Activated CD8-positive, alpha-beta T cell treated with anti-CD3 and anti-CD28 coated beads for 36 hours (primary cell): ENCODE data around the gene PTPRN2. TPM values are rescaled to one million over a fixed set of nuclear protein-coding genes. Genes with fewer than 3 reads are reported as not detected.
A peak's percentile ranks its signal among the peaks of the same experiment; 100 is the strongest.
"Not testable (repeated sequence)": the region's sequence is repeated elsewhere in the genome, so short reads cannot be mapped to it uniquely, and the experiment has no call there.

Source experiments
- ATAC-seq: fragments of 200-7000 bp; cut with Tn5 transposase; one replicate; pipeline ENCODE4 v1.10.0; 2021; ENCODE audit warnings: mild to moderate bottlenecking, moderate library complexity
- CTCF ChIA-PET: fragments of 350-600 bp; sonication (Branson Sonifier 250); formaldehyde crosslinking; loops from one replicate; lab custom pipeline; 2021; ENCODE audit warnings: antibody characterized with exemption; lab: Charles Lee
- POLR2A ChIA-PET: fragments of 350-600 bp; sonication (Branson Sonifier 250); formaldehyde crosslinking; loops from one replicate; lab custom pipeline; 2021; ENCODE audit warnings: antibody characterized with exemption; lab: Charles Lee
- DNase-seq: peaks from one replicate; pipeline ENCODE4 v3.0.0-alpha.2; 2020
- H3K27ac Mint-ChIP-seq: one replicate; pipeline ENCODE4 v1.8.0; 2021; ENCODE audit warnings: mild to moderate bottlenecking, mixed read lengths
- H3K27me3 Mint-ChIP-seq: one replicate; pipeline ENCODE4 v1.8.0; 2021; ENCODE audit warnings: mixed read lengths
- H3K36me3 Mint-ChIP-seq: one replicate; pipeline ENCODE4 v1.8.0; 2021; ENCODE audit warnings: low read depth, mixed read lengths
- H3K4me1 Mint-ChIP-seq: one replicate; pipeline ENCODE4 v1.8.0; 2021; ENCODE audit warnings: low read depth, mixed read lengths
- H3K4me3 Mint-ChIP-seq: one replicate; pipeline ENCODE4 v1.8.0; 2021; ENCODE audit warnings: mild to moderate bottlenecking, moderate library complexity, mixed read lengths
- H3K9me3 Mint-ChIP-seq: one replicate; pipeline ENCODE4 v1.8.0; 2021; ENCODE audit warnings: mixed read lengths
- intact Hi-C: fragments of 100-400 bp; cut with micrococcal nuclease; formaldehyde crosslinking; loops from one replicate; pipeline ENCODE4 v1.10.0; 2022
- total RNA-seq, 2 experiments: library from RNA; stranded (reverse); gene quantifications; one replicate each; pipeline ENCODE4 v1.2.3, GENCODE V29; 2021
- TF ChIP-seq, protein P1 (sequence below): fragments of 200-600 bp; IDR thresholded peaks from one replicate; pipeline ENCODE4 v1.8.0; 2022; ENCODE audit warnings: antibody characterized with exemption, mild to moderate bottlenecking

Gene PTPRN2
- under 1 TPM; 0.49 to 0.65 TPM for total RNA-seq

GRCh38 chr7:158587162-158588084 lies at the start of gene PTPRN2:
PTPRN2 (minus strand) TSS chr7:158587823.
- Mint-ChIP-seq H3K4me1 (peaks cover 6% of the 10 kb centered on the region), H3K9me3 (no peaks in the 10 kb centered on the region), H3K4me3 (no peak within 1 kb of the TSS), H3K36me3 (no peaks in the 10 kb centered on the region), H3K27ac (no peak within 1 kb of the TSS), H3K27me3 (peaks cover 49% of the 10 kb centered on the region)
- ATAC-seq (peak; percentile 93), DNase-seq (peak; percentile 55)
- TF ChIP-seq, protein P1, sequence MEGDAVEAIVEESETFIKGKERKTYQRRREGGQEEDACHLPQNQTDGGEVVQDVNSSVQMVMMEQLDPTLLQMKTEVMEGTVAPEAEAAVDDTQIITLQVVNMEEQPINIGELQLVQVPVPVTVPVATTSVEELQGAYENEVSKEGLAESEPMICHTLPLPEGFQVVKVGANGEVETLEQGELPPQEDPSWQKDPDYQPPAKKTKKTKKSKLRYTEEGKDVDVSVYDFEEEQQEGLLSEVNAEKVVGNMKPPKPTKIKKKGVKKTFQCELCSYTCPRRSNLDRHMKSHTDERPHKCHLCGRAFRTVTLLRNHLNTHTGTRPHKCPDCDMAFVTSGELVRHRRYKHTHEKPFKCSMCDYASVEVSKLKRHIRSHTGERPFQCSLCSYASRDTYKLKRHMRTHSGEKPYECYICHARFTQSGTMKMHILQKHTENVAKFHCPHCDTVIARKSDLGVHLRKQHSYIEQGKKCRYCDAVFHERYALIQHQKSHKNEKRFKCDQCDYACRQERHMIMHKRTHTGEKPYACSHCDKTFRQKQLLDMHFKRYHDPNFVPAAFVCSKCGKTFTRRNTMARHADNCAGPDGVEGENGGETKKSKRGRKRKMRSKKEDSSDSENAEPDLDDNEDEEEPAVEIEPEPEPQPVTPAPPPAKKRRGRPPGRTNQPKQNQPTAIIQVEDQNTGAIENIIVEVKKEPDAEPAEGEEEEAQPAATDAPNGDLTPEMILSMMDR: no peak
- ChIA-PET CTCF (no interaction called here), POLR2A (no interaction called here)
- intact Hi-C loops: no loop called here

GRCh38 chr7:158633055-158633956 lies 45.7 kb upstream of the PTPRN2 start:
- peaks cover 39% of the 10 kb centered on the region for H3K36me3 Mint-ChIP-seq
- TF ChIP-seq, protein P1: no peak
- no peaks in the 10 kb centered on the region for H3K9me3 Mint-ChIP-seq
- ChIA-PET POLR2A (interaction anchor here (0.6 to 1.9 kb wide), 2 partner anchors 23 to 191 kb away, joined by 3 to 8 read pairs; no protein-coding TSS in a partner anchor), CTCF (no interaction called here)
- no peak overlapping the region for H3K4me3 Mint-ChIP-seq
- ATAC-seq (peak; percentile 53), DNase-seq (peak; percentile 19)
- intact Hi-C loops: no loop called here
- no peaks in the 10 kb centered on the region for H3K4me1 Mint-ChIP-seq
- H3K27ac Mint-ChIP-seq: no peak overlapping the region
- no peaks in the 10 kb centered on the region for H3K27me3 Mint-ChIP-seq

DNA sequence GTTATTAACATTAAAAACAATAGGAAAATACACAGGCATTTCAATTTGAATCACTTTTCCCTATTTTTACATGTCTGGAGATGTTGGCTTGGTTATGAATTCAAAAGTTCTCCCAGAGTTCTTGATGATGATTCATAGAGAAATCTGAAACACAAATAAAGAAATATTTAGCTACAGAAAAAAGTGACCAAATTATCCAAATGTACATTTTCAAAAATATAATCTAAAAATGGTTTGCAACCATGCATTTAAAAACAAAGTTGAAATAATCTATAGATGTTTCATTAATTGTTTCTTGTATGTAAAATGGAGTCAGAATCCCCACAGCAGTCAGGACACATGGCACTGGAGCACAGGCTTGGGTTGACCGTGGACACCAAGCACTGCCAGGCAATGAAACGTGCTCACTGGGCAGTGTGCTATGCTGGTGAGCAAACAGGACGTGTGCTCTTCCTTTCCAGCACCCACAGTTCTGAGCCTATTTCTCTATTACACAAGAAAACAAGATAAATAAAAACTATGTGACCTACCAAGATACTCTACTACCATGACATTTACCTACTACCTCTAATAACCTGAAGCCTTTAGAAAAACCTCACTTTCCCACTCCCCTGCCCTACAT lies 44.1 kb upstream of the PTPRN2 start:
- Mint-ChIP-seq H3K27ac (no peak overlapping the region), H3K4me1 (no peaks in the 10 kb centered on the region), H3K27me3 (no peaks in the 10 kb centered on the region), H3K4me3 (no peak overlapping the region), H3K36me3 (peaks cover 41% of the 10 kb centered on the region), H3K9me3 (no peaks in the 10 kb centered on the region)
- intact Hi-C loops: no loop called here
- TF ChIP-seq, protein P1: no peak
- ATAC-seq (no peak), DNase-seq (no peak)
- CTCF ChIA-PET: no interaction called here
- POLR2A ChIA-PET: no interaction called here

- H3K9me3 Mint-ChIP-seq, H3K4me1 Mint-ChIP-seq, H3K27ac Mint-ChIP-seq, CTCF ChIA-PET, H3K4me3 Mint-ChIP-seq, H3K27me3 Mint-ChIP-seq, DNase-seq, ATAC-seq, intact Hi-C loops: not testable (repeated sequence)
- H3K36me3 Mint-ChIP-seq: peaks cover 44% of the 10 kb centered on the region
- POLR2A ChIA-PET: interaction anchor here (0.6 kb wide), 1 partner anchor 496 kb away, joined by 3 read pairs; no protein-coding TSS in a partner anchor
Measured at GRCh38 chr7:158626289-158626688, 38.7 kb upstream of the PTPRN2 start.

DNA sequence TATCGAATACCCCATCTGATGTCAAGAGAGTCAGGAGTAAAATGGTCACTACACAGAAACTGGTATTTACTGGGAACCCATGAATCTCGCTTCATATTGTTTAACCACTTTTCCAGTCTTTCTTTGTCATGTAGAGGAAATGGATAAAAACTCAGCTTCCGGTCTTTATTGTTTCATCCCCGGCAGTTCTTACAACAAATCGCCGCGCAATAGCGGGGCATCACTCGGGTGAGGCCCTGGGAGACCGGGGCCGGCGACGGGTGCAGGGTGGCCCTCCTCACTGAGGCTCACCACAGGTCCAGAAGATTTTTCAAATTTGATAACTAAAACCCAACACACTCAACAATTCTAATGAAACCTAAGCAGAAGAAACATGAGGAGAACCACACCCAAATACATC lies 35.6 kb upstream of the PTPRN2 start:
- no peak overlapping the region for H3K27ac Mint-ChIP-seq
- CTCF ChIA-PET: no interaction called here
- intact Hi-C loops: no loop called here
- H3K4me3 Mint-ChIP-seq: no peak overlapping the region
- H3K36me3 Mint-ChIP-seq: peaks cover 22% of the 10 kb centered on the region
- TF ChIP-seq, protein P1: no peak
- no peaks in the 10 kb centered on the region for H3K4me1 Mint-ChIP-seq
- POLR2A ChIA-PET: no interaction called here
- no peaks in the 10 kb centered on the region for H3K27me3 Mint-ChIP-seq
- no peak for DNase-seq
- no peaks in the 10 kb centered on the region for H3K9me3 Mint-ChIP-seq
- no peak for ATAC-seq
